ENCODE measurements around the gene KDM5B. TPM values are rescaled to one million over a fixed set of nuclear protein-coding genes. Genes with fewer than 3 reads are reported as not detected.
A peak's percentile ranks its signal among the peaks of the same experiment; 100 is the strongest.

Gene KDM5B
- 93.4 TPM for total RNA-seq

DNA sequence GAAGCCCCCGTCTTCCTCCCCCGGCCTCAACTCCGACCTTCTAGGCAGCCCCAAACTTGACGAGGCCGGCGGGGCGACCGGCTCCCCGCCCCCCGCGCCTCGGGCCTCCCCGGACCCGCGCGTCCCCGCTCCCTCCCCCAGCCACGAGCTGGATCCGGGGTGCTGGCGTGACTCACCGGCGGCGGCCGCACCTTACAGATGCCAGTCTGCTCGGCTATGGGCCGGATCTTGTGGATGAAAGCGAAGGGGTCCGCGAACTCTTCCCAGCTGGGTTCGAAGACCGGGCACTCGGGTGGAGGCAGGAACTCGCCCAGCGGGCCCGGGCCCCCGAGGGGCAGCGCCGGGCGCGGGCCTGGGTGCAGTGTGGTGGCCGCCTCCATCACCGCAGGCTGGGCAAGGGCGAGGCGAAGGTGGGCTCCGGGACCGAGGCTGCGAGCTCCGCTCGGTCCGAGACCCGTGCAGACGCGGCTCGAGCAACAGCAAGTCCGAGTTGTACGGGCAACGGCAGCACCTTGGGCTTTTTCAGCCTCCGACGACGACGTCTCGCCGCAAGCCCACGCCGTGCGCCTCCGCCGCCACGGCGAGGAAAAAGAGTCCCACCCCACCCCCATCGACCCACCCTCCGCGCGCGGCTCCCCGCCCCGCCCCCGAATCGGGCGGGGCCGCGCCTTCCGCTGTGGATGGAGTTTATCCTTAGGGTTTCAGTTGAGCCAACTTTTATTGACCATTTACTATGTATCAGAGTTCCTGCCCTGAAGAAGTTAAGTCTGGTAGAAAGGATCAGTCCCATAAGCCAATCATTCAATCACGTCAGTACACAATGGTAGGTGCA, at the start of gene KDM5B:
KDM5B (minus strand) TSS at position 496 of the 832 bp plus-strand sequence; CDS start at position 380, 116 bp downstream.
- Histone ChIP-seq H3K4me3 (ENCODE audit: low read length in 3 of 3) (peak within 1 kb of the TSS; percentile 80 to 95 (median 85)), H3K36me3 (ENCODE audit: control insufficient read depth in 3 of 3, insufficient read depth in 3 of 3, low read length in 3 of 3) (no peaks in the 10 kb centered on the region), H3K9ac (ENCODE audit: low read depth in 1 of 3, low read length in 3 of 3) (peak within 1 kb of the TSS; percentile 79 to 92 (median 81)), H3K9me3 (ENCODE audit: control insufficient read depth in 3 of 3, low read length in 3 of 3) (no peaks in the 10 kb centered on the region), H3K4me1 (ENCODE audit: control insufficient read depth in 3 of 3, insufficient read depth in 3 of 3, low read length in 3 of 3) (peaks cover 18 to 23% (median 19%) of the 10 kb centered on the region in 3 donors), H3K27me3 (ENCODE audit: control insufficient read depth in 3 of 3, insufficient read depth in 3 of 3, low read length in 3 of 3) (peaks cover 0 to 15% (median 0%) of the 10 kb centered on the region in 3 donors), H3K27ac (ENCODE audit: low read depth, low read length) (peak within 1 kb of the TSS; percentile 58)

GRCh38 chr1:202857136-202857610, 49.0 kb upstream of the KDM5B start:
- H3K4me3 ChIP-seq (ENCODE audit: low read length in 3 of 3), result no peak overlapping the region
- H3K36me3 ChIP-seq (ENCODE audit: control insufficient read depth in 3 of 3, insufficient read depth in 3 of 3, low read length in 3 of 3), result no peaks in the 10 kb centered on the region
- no peaks in the 10 kb centered on the region for H3K9me3 ChIP-seq (ENCODE audit: control insufficient read depth in 3 of 3, low read length in 3 of 3)
- H3K27me3 ChIP-seq (ENCODE audit: control insufficient read depth in 3 of 3, insufficient read depth in 3 of 3, low read length in 3 of 3), result no peaks in the 10 kb centered on the region
- no peak overlapping the region for H3K9ac ChIP-seq (ENCODE audit: low read depth in 1 of 3, low read length in 3 of 3)
- H3K4me1 ChIP-seq (ENCODE audit: control insufficient read depth in 3 of 3, insufficient read depth in 3 of 3, low read length in 3 of 3), result peaks cover 13 to 15% (median 13%) of the 10 kb centered on the region in 3 donors
- no peak overlapping the region for H3K27ac ChIP-seq (ENCODE audit: low read depth, low read length)

DNA sequence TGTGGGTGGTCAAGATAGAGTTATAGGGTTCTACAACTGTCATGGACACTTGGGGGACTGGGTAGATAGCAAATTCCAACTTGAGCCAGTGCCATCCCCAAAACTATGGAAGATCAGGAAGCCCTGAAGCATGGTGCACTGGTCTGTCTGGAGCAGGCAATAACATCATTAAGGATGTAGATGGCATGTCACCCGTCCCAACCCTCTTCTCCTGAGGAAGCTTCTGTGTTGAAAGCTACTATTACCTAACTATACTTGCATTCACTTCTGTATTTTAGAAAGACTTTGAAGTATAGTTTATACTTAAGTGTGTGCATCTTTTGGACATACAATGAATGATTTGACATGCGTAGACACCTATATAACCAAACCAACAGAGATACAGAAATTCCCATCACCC, 47.8 kb upstream of the KDM5B start:
- Histone ChIP-seq H3K27ac (ENCODE audit: low read depth, low read length) (no peak overlapping the region), H3K4me3 (ENCODE audit: low read length in 3 of 3) (no peak overlapping the region), H3K36me3 (ENCODE audit: control insufficient read depth in 3 of 3, insufficient read depth in 3 of 3, low read length in 3 of 3) (no peaks in the 10 kb centered on the region), H3K27me3 (ENCODE audit: control insufficient read depth in 3 of 3, insufficient read depth in 3 of 3, low read length in 3 of 3) (no peaks in the 10 kb centered on the region), H3K9ac (ENCODE audit: low read depth in 1 of 3, low read length in 3 of 3) (no peak overlapping the region), H3K9me3 (ENCODE audit: control insufficient read depth in 3 of 3, low read length in 3 of 3) (no peaks in the 10 kb centered on the region), H3K4me1 (ENCODE audit: control insufficient read depth in 3 of 3, insufficient read depth in 3 of 3, low read length in 3 of 3) (peaks cover 5 to 10% (median 7%) of the 10 kb centered on the region in 3 donors)

DNA sequence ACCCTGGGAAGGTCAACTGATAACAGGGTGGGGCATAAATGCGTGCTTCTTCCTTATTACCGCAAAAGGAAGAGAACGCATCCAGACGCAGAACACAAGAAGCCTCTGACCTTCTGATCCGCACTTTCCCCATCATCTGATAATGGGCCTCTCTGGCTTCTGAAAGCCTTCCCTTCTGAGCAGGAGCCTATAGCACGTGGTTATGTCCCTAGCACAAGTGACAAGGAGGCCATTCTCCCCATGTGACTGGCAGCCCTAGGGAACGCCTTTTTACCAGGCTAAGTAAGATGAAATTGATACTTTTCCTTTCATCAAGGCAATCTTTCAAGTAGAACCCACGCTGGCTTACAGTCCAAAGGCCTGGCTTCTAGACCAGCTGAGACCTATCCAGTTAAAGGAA, 46.6 kb upstream of the KDM5B start:
- Histone ChIP-seq H3K27ac (ENCODE audit: low read depth, low read length) (no peak overlapping the region), H3K9me3 (ENCODE audit: control insufficient read depth in 3 of 3, low read length in 3 of 3) (no peaks in the 10 kb centered on the region), H3K36me3 (ENCODE audit: control insufficient read depth in 3 of 3, insufficient read depth in 3 of 3, low read length in 3 of 3) (no peaks in the 10 kb centered on the region), H3K4me3 (ENCODE audit: low read length in 3 of 3) (no peak overlapping the region), H3K9ac (ENCODE audit: low read depth in 1 of 3, low read length in 3 of 3) (no peak overlapping the region), H3K27me3 (ENCODE audit: control insufficient read depth in 3 of 3, insufficient read depth in 3 of 3, low read length in 3 of 3) (no peaks in the 10 kb centered on the region), H3K4me1 (ENCODE audit: control insufficient read depth in 3 of 3, insufficient read depth in 3 of 3, low read length in 3 of 3) (peaks cover 0 to 5% (median 2%) of the 10 kb centered on the region in 3 donors)

DNA sequence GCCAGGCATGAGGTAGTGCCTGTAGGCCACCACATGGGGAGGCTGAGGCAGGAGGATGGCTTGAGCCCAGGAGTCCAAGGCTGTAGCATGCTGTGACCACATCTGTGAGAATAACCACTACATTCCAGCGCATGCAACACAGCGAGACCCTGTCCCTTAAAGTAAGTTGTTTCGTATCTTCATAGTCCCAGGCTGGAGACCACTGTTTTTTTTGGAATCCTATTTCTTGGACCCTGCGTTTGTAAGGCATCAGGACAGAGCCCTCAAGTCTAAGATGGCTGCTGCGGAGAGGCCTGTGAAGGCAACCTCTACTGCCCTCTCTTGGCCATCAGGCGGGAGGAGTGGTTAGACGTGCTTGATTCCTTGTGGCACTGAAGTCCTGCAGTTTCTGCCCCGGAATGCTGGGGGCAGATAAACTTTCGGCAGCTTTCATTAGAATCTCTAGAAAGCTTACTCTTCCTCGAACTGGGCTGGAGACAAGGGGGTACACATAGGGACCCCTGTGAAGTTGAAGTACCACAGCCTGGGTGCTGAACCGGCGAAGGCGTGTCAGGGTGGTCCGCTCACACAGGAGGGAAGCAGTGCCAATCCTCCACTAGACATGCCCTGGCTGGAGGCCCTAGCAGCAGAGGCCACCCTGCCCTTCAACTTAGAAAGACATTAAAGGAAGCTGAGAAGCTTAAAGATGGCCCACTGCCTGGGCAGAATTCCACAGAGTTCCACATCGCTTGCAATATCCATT, 44.1 kb upstream of the KDM5B start:
- Histone ChIP-seq H3K27ac (ENCODE audit: low read depth, low read length) (no peak overlapping the region), H3K9ac (ENCODE audit: low read depth in 1 of 3, low read length in 3 of 3) (no peak overlapping the region), H3K36me3 (ENCODE audit: control insufficient read depth in 3 of 3, insufficient read depth in 3 of 3, low read length in 3 of 3) (no peaks in the 10 kb centered on the region), H3K4me3 (ENCODE audit: low read length in 3 of 3) (no peak overlapping the region), H3K9me3 (ENCODE audit: control insufficient read depth in 3 of 3, low read length in 3 of 3) (no peaks in the 10 kb centered on the region), H3K27me3 (ENCODE audit: control insufficient read depth in 3 of 3, insufficient read depth in 3 of 3, low read length in 3 of 3) (no peaks in the 10 kb centered on the region), H3K4me1 (ENCODE audit: control insufficient read depth in 3 of 3, insufficient read depth in 3 of 3, low read length in 3 of 3) (no peaks in the 10 kb centered on the region)

GRCh38 chr1:202850593-202851362, 42.6 kb upstream of the KDM5B start:
- H3K4me3 ChIP-seq (ENCODE audit: low read length in 3 of 3), result no peak overlapping the region
- no peak overlapping the region for H3K9ac ChIP-seq (ENCODE audit: low read depth in 1 of 3, low read length in 3 of 3)
- no peaks in the 10 kb centered on the region for H3K4me1 ChIP-seq (ENCODE audit: control insufficient read depth in 3 of 3, insufficient read depth in 3 of 3, low read length in 3 of 3)
- no peaks in the 10 kb centered on the region for H3K36me3 ChIP-seq (ENCODE audit: control insufficient read depth in 3 of 3, insufficient read depth in 3 of 3, low read length in 3 of 3)
- no peak overlapping the region for H3K27ac ChIP-seq (ENCODE audit: low read depth, low read length)
- H3K27me3 ChIP-seq (ENCODE audit: control insufficient read depth in 3 of 3, insufficient read depth in 3 of 3, low read length in 3 of 3), result no peaks in the 10 kb centered on the region
- no peaks in the 10 kb centered on the region for H3K9me3 ChIP-seq (ENCODE audit: control insufficient read depth in 3 of 3, low read length in 3 of 3)

- Histone ChIP-seq H3K4me1 (ENCODE audit: control insufficient read depth in 3 of 3, insufficient read depth in 3 of 3, low read length in 3 of 3) (no peaks in the 10 kb centered on the region), H3K9me3 (ENCODE audit: control insufficient read depth in 3 of 3, low read length in 3 of 3) (no peaks in the 10 kb centered on the region), H3K27me3 (ENCODE audit: control insufficient read depth in 3 of 3, insufficient read depth in 3 of 3, low read length in 3 of 3) (peaks cover 0 to 3% (median 0%) of the 10 kb centered on the region in 3 donors), H3K36me3 (ENCODE audit: control insufficient read depth in 3 of 3, insufficient read depth in 3 of 3, low read length in 3 of 3) (no peaks in the 10 kb centered on the region), H3K27ac (ENCODE audit: low read depth, low read length) (no peak overlapping the region), H3K4me3 (ENCODE audit: low read length in 3 of 3) (no peak overlapping the region), H3K9ac (ENCODE audit: low read depth in 1 of 3, low read length in 3 of 3) (no peak overlapping the region)
Observed at GRCh38 chr1:202848191-202848542, 39.9 kb upstream of the KDM5B start.

- Histone ChIP-seq H3K27me3 (ENCODE audit: control insufficient read depth in 3 of 3, insufficient read depth in 3 of 3, low read length in 3 of 3) (peaks cover 0 to 3% (median 0%) of the 10 kb centered on the region in 3 donors), H3K27ac (ENCODE audit: low read depth, low read length) (no peak overlapping the region), H3K4me1 (ENCODE audit: control insufficient read depth in 3 of 3, insufficient read depth in 3 of 3, low read length in 3 of 3) (no peaks in the 10 kb centered on the region), H3K36me3 (ENCODE audit: control insufficient read depth in 3 of 3, insufficient read depth in 3 of 3, low read length in 3 of 3) (no peaks in the 10 kb centered on the region), H3K9ac (ENCODE audit: low read depth in 1 of 3, low read length in 3 of 3) (no peak overlapping the region), H3K4me3 (ENCODE audit: low read length in 3 of 3) (no peak overlapping the region), H3K9me3 (ENCODE audit: control insufficient read depth in 3 of 3, low read length in 3 of 3) (no peaks in the 10 kb centered on the region)
Observed at GRCh38 chr1:202844935-202845334, 36.7 kb upstream of the KDM5B start.

- H3K27me3 ChIP-seq (ENCODE audit: control insufficient read depth in 3 of 3, insufficient read depth in 3 of 3, low read length in 3 of 3), result peaks cover 0 to 3% (median 0%) of the 10 kb centered on the region in 3 donors
- no peak overlapping the region for H3K4me3 ChIP-seq (ENCODE audit: low read length in 3 of 3)
- no peaks in the 10 kb centered on the region for H3K9me3 ChIP-seq (ENCODE audit: control insufficient read depth in 3 of 3, low read length in 3 of 3)
- no peak overlapping the region for H3K27ac ChIP-seq (ENCODE audit: low read depth, low read length)
- H3K4me1 ChIP-seq (ENCODE audit: control insufficient read depth in 3 of 3, insufficient read depth in 3 of 3, low read length in 3 of 3), result no peaks in the 10 kb centered on the region
- H3K36me3 ChIP-seq (ENCODE audit: control insufficient read depth in 3 of 3, insufficient read depth in 3 of 3, low read length in 3 of 3), result no peaks in the 10 kb centered on the region
- H3K9ac ChIP-seq (ENCODE audit: low read depth in 1 of 3, low read length in 3 of 3), result no peak overlapping the region
Observed at GRCh38 chr1:202844259-202844658, 36.0 kb upstream of the KDM5B start.

All from skeletal muscle tissue (tissue), 4 donors.